WTC11 (cell line): ENCODE results near the gene PER1.

ENCODE experiments used
- ATF2 ChIP-seq: sonication (generic); formaldehyde crosslinking; IDR thresholded peaks from 2 replicates; pipeline ENCODE4 v1.8.1; 2022; ENCODE audit warnings: low read depth, missing genetic modification reagents, borderline replicate concordance
- CREB1 ChIP-seq: sonication (generic); formaldehyde crosslinking; IDR thresholded peaks from 2 replicates; pipeline ENCODE4 v1.8.0; 2023; ENCODE audit warnings: mild to moderate bottlenecking, missing genetic modification reagents
- CTCF ChIP-seq: fragments of 200-600 bp; IDR thresholded peaks from 2 replicates; pipeline ENCODE4 v1.8.0; 2022; ENCODE audit warnings: antibody characterized with exemption
- E2F5 ChIP-seq: sonication (generic); formaldehyde crosslinking; IDR thresholded peaks from 2 replicates; pipeline ENCODE4 v1.8.1; 2022; ENCODE audit warnings: mild to moderate bottlenecking, moderate library complexity, missing genetic modification reagents
- FOXK1 ChIP-seq: sonication (generic); formaldehyde crosslinking; IDR thresholded peaks from 2 replicates; pipeline ENCODE4 v1.8.0; 2022; ENCODE audit warnings: mild to moderate bottlenecking, moderate library complexity, missing genetic modification reagents
- FOXP4 ChIP-seq: sonication (generic); formaldehyde crosslinking; IDR thresholded peaks from 2 replicates; pipeline ENCODE4 v1.8.0; 2022; ENCODE audit warnings: mild to moderate bottlenecking, missing genetic modification reagents
- GRHL2 ChIP-seq: fragments of 250-450 bp; sonication (Bioruptor Pico); IDR thresholded peaks from 2 replicates; pipeline ENCODE4 v1.8.0; 2022; ENCODE audit warnings: mild to moderate bottlenecking, moderate library complexity; ENCODE audit not compliant: insufficient replicate concordance, severe bottlenecking
- IRF2 ChIP-seq: sonication (generic); formaldehyde crosslinking; IDR thresholded peaks from 2 replicates; pipeline ENCODE4 v1.8.0; 2022; ENCODE audit warnings: low read depth, missing genetic modification reagents, borderline replicate concordance
- KAT7 ChIP-seq: sonication (generic); formaldehyde crosslinking; IDR thresholded peaks from 2 replicates; pipeline ENCODE4 v1.8.1; 2023; ENCODE audit warnings: missing genetic modification reagents, mild to moderate bottlenecking, borderline replicate concordance
- MAX ChIP-seq: sonication (generic); formaldehyde crosslinking; IDR thresholded peaks from 2 replicates; pipeline ENCODE4 v1.8.0; 2022; ENCODE audit warnings: mild to moderate bottlenecking, missing genetic modification reagents
- MLX ChIP-seq: sonication (generic); formaldehyde crosslinking; IDR thresholded peaks from 2 replicates; pipeline ENCODE4 v1.8.1; 2023; ENCODE audit warnings: mild to moderate bottlenecking, missing genetic modification reagents, moderate library complexity
- NFE2L1 ChIP-seq: sonication (generic); formaldehyde crosslinking; IDR thresholded peaks from 2 replicates; pipeline ENCODE4 v1.8.1; 2023; ENCODE audit warnings: missing genetic modification reagents
- SMAD3 ChIP-seq: sonication (generic); formaldehyde crosslinking; IDR thresholded peaks from 2 replicates; pipeline ENCODE4 v1.8.0; 2022; ENCODE audit warnings: missing genetic modification reagents, mild to moderate bottlenecking, borderline replicate concordance

- TF ChIP-seq CTCF (no peak), KAT7 (CRISPR knock-in tag) (no peak), E2F5 (no peak), IRF2 (CRISPR knock-in tag) (no peak), MAX (CRISPR knock-in tag) (no peak), FOXK1 (no peak), FOXP4 (no peak), SMAD3 (CRISPR knock-in tag) (no peak), GRHL2 (CRISPR knock-in tag) (no peak), MLX (CRISPR knock-in tag) (no peak), NFE2L1 (CRISPR knock-in tag) (no peak), ATF2 (no peak), CREB1 (CRISPR knock-in tag) (no peak)
Measured at GRCh38 chr17:8119581-8120519, 32.4 kb downstream of the PER1 start.
